Measurements from ENCODE around the gene ZNF76. TPM values are rescaled to one million over a fixed set of nuclear protein-coding genes. Genes with fewer than 3 reads are reported as not detected.

The ZNF76 gene
- total and polyA plus RNA-seq, 2 of the 13 experiments (the other 11 are each of a cell fraction or from before 2014, with no cell fraction given), result 13.2 to 26.4 TPM

DNA sequence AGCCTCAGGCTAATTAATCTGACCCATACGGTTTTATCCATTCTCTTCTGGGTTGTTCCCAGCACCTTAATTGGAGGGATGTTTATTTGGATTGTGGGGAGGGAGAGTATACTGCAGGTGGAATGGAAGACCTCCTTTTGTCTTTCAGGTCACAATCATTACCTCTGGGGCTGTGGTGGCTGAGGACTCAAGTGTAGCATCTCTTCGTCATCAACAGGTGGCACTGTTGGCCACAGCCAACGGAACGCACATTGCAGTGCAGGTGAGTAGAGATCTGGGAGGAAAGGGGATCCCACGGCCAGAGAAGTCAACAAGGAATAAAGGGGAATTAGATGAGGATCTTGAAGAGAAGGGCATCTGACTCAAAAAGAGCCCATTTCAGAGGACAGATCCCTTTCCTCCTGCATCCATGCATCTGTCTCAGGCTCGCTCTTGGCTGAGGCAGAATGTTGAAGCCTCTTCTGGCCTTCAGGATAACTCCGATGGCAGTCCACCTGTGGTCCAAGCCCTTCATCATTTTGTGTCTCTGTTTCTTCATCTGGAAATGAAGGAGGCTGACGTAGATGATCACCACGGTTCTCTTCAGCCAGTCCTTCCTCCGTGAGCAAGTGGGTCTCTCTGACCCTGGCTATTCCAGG is 34.9 kb downstream of the ZNF76 start (continued):
- TF ChIP-seq GATAD2A (CRISPR knock-in tag; IDR thresholded peaks at IDR 0.05), result 0 out of 2 replicates have a peak, but pooled peaks have one; percentile 12
- no peak for TF ChIP-seq ISX (CRISPR knock-in tag; conservative IDR thresholded peaks at IDR 0.05)
- TF ChIP-seq ZNF333 (CRISPR knock-in tag; IDR thresholded peaks at IDR 0.05; ENCODE audit: borderline replicate concordance), result no peak
- TF ChIP-seq CENPT (CRISPR knock-in tag; IDR thresholded peaks at IDR 0.05; ENCODE audit: low read depth), result no peak
- no peak for TF ChIP-seq HNRNPUL1 (IDR thresholded peaks at IDR 0.05; ENCODE audit: low read depth, low read length)
- no peak for TF ChIP-seq ZNF136 (CRISPR knock-in tag; IDR thresholded peaks at IDR 0.05; ENCODE audit: low read depth)
- TF ChIP-seq, protein P1, sequence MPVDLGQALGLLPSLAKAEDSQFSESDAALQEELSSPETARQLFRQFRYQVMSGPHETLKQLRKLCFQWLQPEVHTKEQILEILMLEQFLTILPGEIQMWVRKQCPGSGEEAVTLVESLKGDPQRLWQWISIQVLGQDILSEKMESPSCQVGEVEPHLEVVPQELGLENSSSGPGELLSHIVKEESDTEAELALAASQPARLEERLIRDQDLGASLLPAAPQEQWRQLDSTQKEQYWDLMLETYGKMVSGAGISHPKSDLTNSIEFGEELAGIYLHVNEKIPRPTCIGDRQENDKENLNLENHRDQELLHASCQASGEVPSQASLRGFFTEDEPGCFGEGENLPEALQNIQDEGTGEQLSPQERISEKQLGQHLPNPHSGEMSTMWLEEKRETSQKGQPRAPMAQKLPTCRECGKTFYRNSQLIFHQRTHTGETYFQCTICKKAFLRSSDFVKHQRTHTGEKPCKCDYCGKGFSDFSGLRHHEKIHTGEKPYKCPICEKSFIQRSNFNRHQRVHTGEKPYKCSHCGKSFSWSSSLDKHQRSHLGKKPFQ (CRISPR knock-in tag; IDR thresholded peaks at IDR 0.05; ENCODE audit: insufficient replicate concordance), result no peak
- TF ChIP-seq ZNF83 (CRISPR knock-in tag; IDR thresholded peaks at IDR 0.05; ENCODE audit: borderline replicate concordance), result no peak
- TF ChIP-seq, protein P2, sequence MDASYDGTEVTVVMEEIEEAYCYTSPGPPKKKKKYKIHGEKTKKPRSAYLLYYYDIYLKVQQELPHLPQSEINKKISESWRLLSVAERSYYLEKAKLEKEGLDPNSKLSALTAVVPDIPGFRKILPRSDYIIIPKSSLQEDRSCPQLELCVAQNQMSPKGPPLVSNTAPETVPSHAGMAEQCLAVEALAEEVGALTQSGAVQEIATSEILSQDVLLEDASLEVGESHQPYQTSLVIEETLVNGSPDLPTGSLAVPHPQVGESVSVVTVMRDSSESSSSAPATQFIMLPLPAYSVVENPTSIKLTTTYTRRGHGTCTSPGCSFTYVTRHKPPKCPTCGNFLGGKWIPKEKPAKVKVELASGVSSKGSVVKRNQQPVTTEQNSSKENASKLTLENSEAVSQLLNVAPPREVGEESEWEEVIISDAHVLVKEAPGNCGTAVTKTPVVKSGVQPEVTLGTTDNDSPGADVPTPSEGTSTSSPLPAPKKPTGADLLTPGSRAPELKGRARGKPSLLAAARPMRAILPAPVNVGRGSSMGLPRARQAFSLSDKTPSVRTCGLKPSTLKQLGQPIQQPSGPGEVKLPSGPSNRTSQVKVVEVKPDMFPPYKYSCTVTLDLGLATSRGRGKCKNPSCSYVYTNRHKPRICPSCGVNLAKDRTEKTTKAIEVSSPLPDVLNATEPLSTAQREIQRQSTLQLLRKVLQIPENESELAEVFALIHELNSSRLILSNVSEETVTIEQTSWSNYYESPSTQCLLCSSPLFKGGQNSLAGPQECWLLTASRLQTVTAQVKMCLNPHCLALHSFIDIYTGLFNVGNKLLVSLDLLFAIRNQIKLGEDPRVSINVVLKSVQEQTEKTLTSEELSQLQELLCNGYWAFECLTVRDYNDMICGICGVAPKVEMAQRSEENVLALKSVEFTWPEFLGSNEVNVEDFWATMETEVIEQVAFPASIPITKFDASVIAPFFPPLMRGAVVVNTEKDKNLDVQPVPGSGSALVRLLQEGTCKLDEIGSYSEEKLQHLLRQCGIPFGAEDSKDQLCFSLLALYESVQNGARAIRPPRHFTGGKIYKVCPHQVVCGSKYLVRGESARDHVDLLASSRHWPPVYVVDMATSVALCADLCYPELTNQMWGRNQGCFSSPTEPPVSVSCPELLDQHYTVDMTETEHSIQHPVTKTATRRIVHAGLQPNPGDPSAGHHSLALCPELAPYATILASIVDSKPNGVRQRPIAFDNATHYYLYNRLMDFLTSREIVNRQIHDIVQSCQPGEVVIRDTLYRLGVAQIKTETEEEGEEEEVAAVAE (CRISPR knock-in tag; IDR thresholded peaks at IDR 0.05; ENCODE audit: borderline replicate concordance), result peak; percentile 57; the same call in 1 of the 2 replicates
- no peak for TF ChIP-seq ZBTB1 (CRISPR knock-in tag; IDR thresholded peaks at IDR 0.05; ENCODE audit: borderline replicate concordance)
- TF ChIP-seq FOXP1 (IDR thresholded peaks at IDR 0.05), result no peak
- no peak for TF ChIP-seq FOXP1 (CRISPR knock-in tag; IDR thresholded peaks at IDR 0.05)
- TF ChIP-seq, protein P3, sequence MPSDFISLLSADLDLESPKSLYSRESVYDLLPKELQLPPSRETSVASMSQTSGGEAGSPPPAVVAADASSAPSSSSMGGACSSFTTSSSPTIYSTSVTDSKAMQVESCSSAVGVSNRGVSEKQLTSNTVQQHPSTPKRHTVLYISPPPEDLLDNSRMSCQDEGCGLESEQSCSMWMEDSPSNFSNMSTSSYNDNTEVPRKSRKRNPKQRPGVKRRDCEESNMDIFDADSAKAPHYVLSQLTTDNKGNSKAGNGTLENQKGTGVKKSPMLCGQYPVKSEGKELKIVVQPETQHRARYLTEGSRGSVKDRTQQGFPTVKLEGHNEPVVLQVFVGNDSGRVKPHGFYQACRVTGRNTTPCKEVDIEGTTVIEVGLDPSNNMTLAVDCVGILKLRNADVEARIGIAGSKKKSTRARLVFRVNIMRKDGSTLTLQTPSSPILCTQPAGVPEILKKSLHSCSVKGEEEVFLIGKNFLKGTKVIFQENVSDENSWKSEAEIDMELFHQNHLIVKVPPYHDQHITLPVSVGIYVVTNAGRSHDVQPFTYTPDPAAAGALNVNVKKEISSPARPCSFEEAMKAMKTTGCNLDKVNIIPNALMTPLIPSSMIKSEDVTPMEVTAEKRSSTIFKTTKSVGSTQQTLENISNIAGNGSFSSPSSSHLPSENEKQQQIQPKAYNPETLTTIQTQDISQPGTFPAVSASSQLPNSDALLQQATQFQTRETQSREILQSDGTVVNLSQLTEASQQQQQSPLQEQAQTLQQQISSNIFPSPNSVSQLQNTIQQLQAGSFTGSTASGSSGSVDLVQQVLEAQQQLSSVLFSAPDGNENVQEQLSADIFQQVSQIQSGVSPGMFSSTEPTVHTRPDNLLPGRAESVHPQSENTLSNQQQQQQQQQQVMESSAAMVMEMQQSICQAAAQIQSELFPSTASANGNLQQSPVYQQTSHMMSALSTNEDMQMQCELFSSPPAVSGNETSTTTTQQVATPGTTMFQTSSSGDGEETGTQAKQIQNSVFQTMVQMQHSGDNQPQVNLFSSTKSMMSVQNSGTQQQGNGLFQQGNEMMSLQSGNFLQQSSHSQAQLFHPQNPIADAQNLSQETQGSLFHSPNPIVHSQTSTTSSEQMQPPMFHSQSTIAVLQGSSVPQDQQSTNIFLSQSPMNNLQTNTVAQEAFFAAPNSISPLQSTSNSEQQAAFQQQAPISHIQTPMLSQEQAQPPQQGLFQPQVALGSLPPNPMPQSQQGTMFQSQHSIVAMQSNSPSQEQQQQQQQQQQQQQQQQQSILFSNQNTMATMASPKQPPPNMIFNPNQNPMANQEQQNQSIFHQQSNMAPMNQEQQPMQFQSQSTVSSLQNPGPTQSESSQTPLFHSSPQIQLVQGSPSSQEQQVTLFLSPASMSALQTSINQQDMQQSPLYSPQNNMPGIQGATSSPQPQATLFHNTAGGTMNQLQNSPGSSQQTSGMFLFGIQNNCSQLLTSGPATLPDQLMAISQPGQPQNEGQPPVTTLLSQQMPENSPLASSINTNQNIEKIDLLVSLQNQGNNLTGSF (CRISPR knock-in tag; IDR thresholded peaks at IDR 0.05), result no peak
- no peak for TF ChIP-seq PLRG1 (conservative IDR thresholded peaks at IDR 0.05)
- TF ChIP-seq HDAC2 (CRISPR knock-in tag; IDR thresholded peaks at IDR 0.05), result no peak
- TF ChIP-seq ZNF253 (CRISPR knock-in tag; IDR thresholded peaks at IDR 0.05; ENCODE audit: borderline replicate concordance), result no peak
- TF ChIP-seq, protein P4, sequence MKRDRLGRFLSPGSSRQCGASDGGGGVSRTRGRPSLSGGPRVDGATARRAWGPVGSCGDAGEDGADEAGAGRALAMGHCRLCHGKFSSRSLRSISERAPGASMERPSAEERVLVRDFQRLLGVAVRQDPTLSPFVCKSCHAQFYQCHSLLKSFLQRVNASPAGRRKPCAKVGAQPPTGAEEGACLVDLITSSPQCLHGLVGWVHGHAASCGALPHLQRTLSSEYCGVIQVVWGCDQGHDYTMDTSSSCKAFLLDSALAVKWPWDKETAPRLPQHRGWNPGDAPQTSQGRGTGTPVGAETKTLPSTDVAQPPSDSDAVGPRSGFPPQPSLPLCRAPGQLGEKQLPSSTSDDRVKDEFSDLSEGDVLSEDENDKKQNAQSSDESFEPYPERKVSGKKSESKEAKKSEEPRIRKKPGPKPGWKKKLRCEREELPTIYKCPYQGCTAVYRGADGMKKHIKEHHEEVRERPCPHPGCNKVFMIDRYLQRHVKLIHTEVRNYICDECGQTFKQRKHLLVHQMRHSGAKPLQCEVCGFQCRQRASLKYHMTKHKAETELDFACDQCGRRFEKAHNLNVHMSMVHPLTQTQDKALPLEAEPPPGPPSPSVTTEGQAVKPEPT (CRISPR knock-in tag; IDR thresholded peaks at IDR 0.05; ENCODE audit: low read depth), result no peak
